Trophoblast cell (in vitro differentiated cells and primary cell): ENCODE results near the gene CACNA2D2.
A peak's percentile ranks its signal among the peaks of the same experiment; 100 is the strongest.

ENCODE experiments used
- DNase-seq, 2 donors: peaks; one replicate each; pipeline ENCODE4 v3.0.0-alpha.2; 2016
- H2AFZ ChIP-seq: 2 replicates; pipeline ENCODE4 v1.6.1; 2013; ENCODE audit warnings: low read length, moderate library complexity, mild to moderate bottlenecking; ENCODE audit not compliant: insufficient read depth, poor library complexity
- H2AK5ac ChIP-seq: 2 replicates; pipeline ENCODE4 v1.6.1; 2013; ENCODE audit warnings: mild to moderate bottlenecking, low read length
- H2BK120ac ChIP-seq: 2 replicates; pipeline ENCODE4 v1.6.1; 2013; ENCODE audit warnings: low read length, mild to moderate bottlenecking, moderate library complexity; ENCODE audit not compliant: insufficient read depth, poor library complexity
- H2BK12ac ChIP-seq: 2 replicates; pipeline ENCODE4 v1.6.1; 2013; ENCODE audit warnings: mild to moderate bottlenecking, low read length, moderate library complexity
- H2BK5ac ChIP-seq: 2 replicates; pipeline ENCODE4 v1.6.1; 2013; ENCODE audit warnings: low read length, low read depth, moderate library complexity, mild to moderate bottlenecking; ENCODE audit not compliant: poor library complexity
- H3K14ac ChIP-seq: 2 replicates; pipeline ENCODE4 v1.6.1; 2013; ENCODE audit warnings: mild to moderate bottlenecking, low read length
- H3K18ac ChIP-seq: 2 replicates; pipeline ENCODE4 v1.6.1; 2013; ENCODE audit warnings: mild to moderate bottlenecking, low read length
- H3K23ac ChIP-seq: 2 replicates; pipeline ENCODE4 v1.6.1; 2013; ENCODE audit warnings: low read length
- H3K27ac ChIP-seq: 2 replicates; pipeline ENCODE4 v1.5.1; 2013; ENCODE audit warnings: low read depth, mild to moderate bottlenecking, inconsistent platforms, low read length, moderate library complexity
- H3K27me3 ChIP-seq: 2 replicates; pipeline ENCODE4 v1.6.1; 2013; ENCODE audit warnings: inconsistent platforms, mild to moderate bottlenecking, low read length, moderate library complexity; ENCODE audit not compliant: insufficient read depth
- H3K36me3 ChIP-seq, 2 experiments: 1 replicate in 1 of 2; 2 replicates in 1 of 2; pipeline ENCODE4 v1.6.1; 2013; ENCODE audit warnings: low read length in 2 of 2, mild to moderate bottlenecking in 2 of 2, moderate library complexity in 1 of 2; ENCODE audit not compliant: insufficient read depth in 2 of 2, control insufficient read depth in 1 of 2
- H3K4ac ChIP-seq: 2 replicates; pipeline ENCODE4 v1.6.1; 2013; ENCODE audit warnings: low read depth, mild to moderate bottlenecking, low read length, moderate library complexity
- H3K4me1 ChIP-seq, 2 experiments: 1 replicate in 1 of 2; 2 replicates in 1 of 2; pipeline ENCODE4 v1.6.1; 2013; ENCODE audit warnings: low read length in 2 of 2, mild to moderate bottlenecking in 2 of 2, moderate library complexity in 1 of 2; ENCODE audit not compliant: insufficient read depth in 2 of 2, control insufficient read depth in 1 of 2
- H3K4me2 ChIP-seq: 2 replicates; pipeline ENCODE4 v1.6.1; 2013; ENCODE audit warnings: inconsistent platforms, mild to moderate bottlenecking, low read length, moderate library complexity
- H3K4me3 ChIP-seq: 2 replicates; pipeline ENCODE4 v1.5.1; 2013; ENCODE audit warnings: mild to moderate bottlenecking, low read depth, low read length, inconsistent platforms
- H3K79me1 ChIP-seq: one replicate; pipeline ENCODE4 v1.6.1; 2013; ENCODE audit warnings: low read length
- H3K79me2 ChIP-seq: 2 replicates; pipeline ENCODE4 v1.6.1; 2013; ENCODE audit warnings: low read length, mild to moderate bottlenecking; ENCODE audit not compliant: control insufficient read depth, insufficient read depth, poor library complexity
- H3K9ac ChIP-seq: 2 replicates; pipeline ENCODE4 v1.6.1; 2013; ENCODE audit warnings: mild to moderate bottlenecking, low read length
- H3K9me3 ChIP-seq: 2 replicates; pipeline ENCODE4 v1.6.1; 2013; ENCODE audit warnings: low read depth, mild to moderate bottlenecking, control low read depth, inconsistent platforms, low read length; ENCODE audit not compliant: insufficient read depth
- H4K12ac ChIP-seq: 2 replicates; pipeline ENCODE4 v1.6.1; 2013; ENCODE audit warnings: low read depth, mild to moderate bottlenecking, low read length, moderate library complexity
- H4K8ac ChIP-seq: 2 replicates; pipeline ENCODE4 v1.6.1; 2013; ENCODE audit warnings: low read depth, mild to moderate bottlenecking, low read length, moderate library complexity
- H4K91ac ChIP-seq: one replicate; pipeline ENCODE4 v1.6.1; 2013; ENCODE audit warnings: low read depth, mild to moderate bottlenecking, low read length, moderate library complexity
- WGBS: extraction: QIAGEN DNeasy Blood & Tissue Kit; methylation state at CpG from one replicate; pipeline ENCODE4 v1.1.7; 2013; ENCODE audit warnings: missing lambda C conversion rate; ENCODE audit not compliant: insufficient read length, insufficient coverage; ENCODE audit errors: extremely low coverage; 5-methylcytosine and 5-hydroxymethylcytosine counted together

The CACNA2D2 gene

GRCh38 chr3:50341996-50342650 is 161.3 kb downstream of the CACNA2D2 start:
- no peak overlapping the region for H3K27ac ChIP-seq
- no peak overlapping the region for H2BK120ac ChIP-seq
- no peak overlapping the region for H3K4me2 ChIP-seq
- H3K9me3 ChIP-seq = peaks cover 6% of the 10 kb centered on the region
- H3K4me3 ChIP-seq = no peak overlapping the region
- H3K9ac ChIP-seq = no peak overlapping the region
- peaks cover 5% of the 10 kb centered on the region for H3K79me1 ChIP-seq
- H4K12ac ChIP-seq = no peak overlapping the region
- H3K4me1 ChIP-seq = peaks cover 19 to 21% of the 10 kb centered on the region in 2 experiments
- no CpG with 5 or more reads among the region's 13 CpGs for WGBS
- peaks cover 31% of the 10 kb centered on the region for H3K27me3 ChIP-seq
- no peak overlapping the region for H2AK5ac ChIP-seq
- peaks cover 4% of the 10 kb centered on the region for H3K79me2 ChIP-seq
- no peak overlapping the region for H4K8ac ChIP-seq
- H2BK5ac ChIP-seq = no peak overlapping the region
- no peaks in the 10 kb centered on the region for H3K36me3 ChIP-seq
- no peak overlapping the region for H2BK12ac ChIP-seq
- H3K18ac ChIP-seq = no peak overlapping the region
- H2AFZ ChIP-seq = no peak overlapping the region
- DNase-seq = no peak
- H3K4ac ChIP-seq = no peak overlapping the region
- H3K23ac ChIP-seq = no peak overlapping the region
- no peak overlapping the region for H4K91ac ChIP-seq
- no peak overlapping the region for H3K14ac ChIP-seq

DNA sequence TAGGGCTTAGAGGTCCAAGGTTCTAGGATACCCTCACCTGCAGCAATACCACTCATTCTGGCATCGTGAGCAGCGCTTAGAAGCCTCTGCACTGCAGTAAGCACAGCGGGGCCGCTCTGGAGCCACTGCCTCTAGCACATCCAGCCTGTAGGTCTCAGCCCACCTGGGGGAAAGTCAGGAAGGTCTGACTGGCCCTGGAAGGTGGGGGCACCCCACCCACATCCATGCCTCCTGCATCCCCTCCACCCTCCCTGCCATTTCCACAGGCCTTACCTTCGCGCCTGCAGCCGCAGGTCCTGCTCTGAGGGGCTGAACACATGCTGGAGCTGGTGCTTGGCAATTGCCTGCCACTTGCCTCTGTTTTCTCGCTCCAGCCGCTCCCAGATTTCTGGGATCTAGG is 161.9 kb downstream of the CACNA2D2 start:
- no peak overlapping the region for H4K12ac ChIP-seq

DNA sequence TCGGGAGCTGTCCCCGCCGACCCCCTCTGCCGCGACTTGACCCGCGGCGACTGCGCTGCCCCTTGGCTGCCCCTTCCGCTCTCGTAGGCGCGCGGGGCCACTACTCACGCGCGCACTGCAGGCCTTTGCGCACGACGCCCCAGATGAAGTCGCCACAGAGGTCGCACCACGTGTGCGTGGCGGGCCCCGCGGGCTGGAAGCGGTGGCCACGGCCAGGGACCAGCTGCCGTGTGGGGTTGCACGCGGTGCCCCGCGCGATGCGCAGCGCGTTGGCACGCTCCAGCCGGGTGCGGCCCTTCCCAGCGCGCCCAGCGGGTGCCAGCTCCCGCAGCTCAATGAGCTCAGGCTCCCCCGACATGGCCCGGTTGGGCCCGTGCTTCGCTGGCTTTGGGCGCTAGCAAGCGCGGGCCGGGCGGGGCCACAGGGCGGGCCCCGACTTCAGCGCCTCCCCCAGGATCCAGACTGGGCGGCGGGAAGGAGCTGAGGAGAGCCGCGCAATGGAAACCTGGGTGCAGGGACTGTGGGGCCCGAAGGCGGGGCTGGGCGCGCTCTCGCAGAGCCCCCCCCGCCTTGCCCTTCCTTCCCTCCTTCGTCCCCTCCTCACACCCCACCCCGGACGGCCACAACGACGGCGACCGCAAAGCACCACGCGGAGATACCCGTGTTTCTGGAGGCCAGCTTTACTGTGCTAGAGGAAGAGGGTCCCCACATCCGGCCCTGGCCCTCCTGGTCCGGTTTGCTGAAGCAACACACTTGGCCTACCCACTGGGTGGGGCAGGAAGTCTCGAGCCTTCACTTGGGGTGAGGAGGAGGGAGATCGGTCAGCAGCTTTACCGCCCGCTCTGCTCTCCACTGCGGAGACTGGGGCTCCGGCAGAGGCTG is 162.7 kb downstream of the CACNA2D2 start, which contains the start of gene RASSF1:
TSS of gene RASSF1 (minus strand) at position 389 of the 882 bp plus-strand sequence. CDS start at position 358, 31 bp downstream.
- H3K79me1 ChIP-seq = peaks cover 12% of the 10 kb centered on the region
- no peak within 1 kb of the TSS for H4K91ac ChIP-seq
- H3K18ac ChIP-seq = no peak within 1 kb of the TSS
- H3K27ac ChIP-seq = no peak within 1 kb of the TSS
- peaks cover 0 to 2% of the 10 kb centered on the region in 2 experiments for H3K36me3 ChIP-seq
- no peak within 1 kb of the TSS for H4K8ac ChIP-seq
- H3K23ac ChIP-seq = no peak within 1 kb of the TSS
- no peak within 1 kb of the TSS for H3K4ac ChIP-seq
- H3K14ac ChIP-seq = no peak within 1 kb of the TSS
- no peak within 1 kb of the TSS for H2AK5ac ChIP-seq
- peaks cover 6% of the 10 kb centered on the region for H3K9me3 ChIP-seq
- H2BK12ac ChIP-seq = no peak within 1 kb of the TSS
- H3K27me3 ChIP-seq = peaks cover 31% of the 10 kb centered on the region
- WGBS = no CpG with 5 or more reads among the region's 85 CpGs
- H2BK5ac ChIP-seq = no peak within 1 kb of the TSS
- peak within 1 kb of the TSS; percentile 59 for H3K4me2 ChIP-seq
- no peak within 1 kb of the TSS for H4K12ac ChIP-seq
- peaks cover 14% of the 10 kb centered on the region for H3K79me2 ChIP-seq
- peak within 1 kb of the TSS; percentile 13 for H2AFZ ChIP-seq
- H3K4me3 ChIP-seq = peak within 1 kb of the TSS; percentile 46
- H3K9ac ChIP-seq = no peak within 1 kb of the TSS
- no peak within 1 kb of the TSS for H2BK120ac ChIP-seq
- peaks cover 19 to 23% of the 10 kb centered on the region in 2 experiments for H3K4me1 ChIP-seq
- DNase-seq = no peak

More for the DNA sequence above, 161.9 kb downstream of the CACNA2D2 start:
- Histone ChIP-seq H3K36me3 (no peaks in the 10 kb centered on the region), H3K4me2 (no peak overlapping the region), H3K79me2 (peaks cover 9% of the 10 kb centered on the region), H3K9ac (no peak overlapping the region), H2BK12ac (no peak overlapping the region), H3K27ac (no peak overlapping the region), H2AK5ac (no peak overlapping the region), H3K18ac (no peak overlapping the region), H3K27me3 (peaks cover 31% of the 10 kb centered on the region), H3K4ac (no peak overlapping the region), H3K14ac (no peak overlapping the region), H4K91ac (no peak overlapping the region), H4K8ac (no peak overlapping the region), H3K79me1 (peaks cover 11% of the 10 kb centered on the region), H2BK120ac (no peak overlapping the region), H3K4me1 (peaks cover 19 to 21% of the 10 kb centered on the region in 2 experiments), H3K4me3 (no peak overlapping the region), H3K9me3 (peaks cover 6% of the 10 kb centered on the region), H2BK5ac (no peak overlapping the region), H3K23ac (no peak overlapping the region), H2AFZ (no peak overlapping the region)
- DNase-seq = no peak
- WGBS = no CpG with 5 or more reads among the region's 9 CpGs

DNA sequence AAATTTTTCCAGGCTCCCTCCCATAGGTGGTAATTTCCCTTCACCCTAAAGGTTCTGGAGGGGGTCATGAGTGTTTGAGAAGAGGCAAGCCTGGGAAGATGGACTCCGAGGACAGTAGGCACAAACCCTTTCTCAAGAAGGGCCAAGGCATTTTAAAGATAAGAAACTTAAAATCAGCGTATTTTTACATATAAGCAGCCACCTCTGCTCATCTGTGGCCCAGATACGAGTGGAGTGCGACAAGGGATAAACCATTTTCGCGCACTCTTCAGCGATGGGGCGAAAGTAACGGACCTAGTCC is 163.3 kb downstream of the CACNA2D2 start:
- Histone ChIP-seq H3K14ac (no peak overlapping the region), H2BK120ac (no peak overlapping the region), H3K9me3 (peaks cover 6% of the 10 kb centered on the region), H2AK5ac (no peak overlapping the region), H3K27ac (no peak overlapping the region), H3K4me3 (no peak overlapping the region), H3K4me2 (no peak overlapping the region), H2AFZ (no peak overlapping the region), H3K36me3 (peaks cover 0 to 3% of the 10 kb centered on the region in 2 experiments), H4K91ac (no peak overlapping the region), H3K18ac (no peak overlapping the region), H3K27me3 (peaks cover 29% of the 10 kb centered on the region), H3K9ac (no peak overlapping the region), H2BK12ac (no peak overlapping the region), H4K12ac (no peak overlapping the region), H3K23ac (no peak overlapping the region), H3K4ac (no peak overlapping the region), H2BK5ac (no peak overlapping the region), H4K8ac (no peak overlapping the region), H3K79me1 (peaks cover 12% of the 10 kb centered on the region), H3K4me1 (peaks cover 19 to 23% of the 10 kb centered on the region in 2 experiments), H3K79me2 (peaks cover 16% of the 10 kb centered on the region)
- WGBS = no CpG with 5 or more reads among the region's 9 CpGs
- no peak for DNase-seq
